Measurements from ENCODE around the gene CBX4.
A peak's percentile ranks its signal among the peaks of the same experiment; 100 is the strongest.

The CBX4 gene

GRCh38 chr17:79848370-79848766 lies 9.1 kb upstream of the CBX4 start:
- no peak for TF ChIP-seq CTCF (IDR thresholded peaks at IDR 0.05; ENCODE audit: insufficient read depth, low read length, missing control alignments)
- ChIA-PET POLR2A (no interaction called here), CTCF (interaction anchor here (1.3 to 5.8 kb wide), 2 partner anchors 8 to 160 kb away, joined by 3 to 39 read pairs; partner anchors contain the start of gene CBX4)
- no peak overlapping the region for H3K4me3 ChIP-seq (ENCODE audit: low read depth, low read length)
- no peak for DNase-seq (ENCODE audit: low read depth, low spot score)

- POLR2A ChIA-PET = no interaction called here
- CTCF ChIA-PET = interaction anchor here (5.8 kb wide), 1 partner anchor 8 kb away, joined by 39 read pairs; the partner anchor contains the start of gene CBX4
- DNase-seq (ENCODE audit: low read depth, low spot score) = no peak
- no peak for TF ChIP-seq CTCF (IDR thresholded peaks at IDR 0.05; ENCODE audit: insufficient read depth, low read length, missing control alignments)
- H3K4me3 ChIP-seq (ENCODE audit: low read depth, low read length) = no peak overlapping the region
Observed at GRCh38 chr17:79847698-79848369, 8.6 kb upstream of the CBX4 start.

- ChIA-PET POLR2A (interaction anchor here (0.6 kb wide), 1 partner anchor 213 kb away, joined by 3 read pairs; no protein-coding TSS in a partner anchor), CTCF (interaction anchor here (0.7 to 3.5 kb wide), 4 partner anchors 9 to 163 kb away, joined by 3 to 17 read pairs (median 13); no protein-coding TSS in a partner anchor)
- DNase-seq (ENCODE audit: low read depth, low spot score) = no peak
- H3K4me3 ChIP-seq (ENCODE audit: low read depth, low read length) = no peak overlapping the region
- no peak for TF ChIP-seq CTCF (IDR thresholded peaks at IDR 0.05; ENCODE audit: insufficient read depth, low read length, missing control alignments)
Observed at GRCh38 chr17:79845601-79845949, 6.3 kb upstream of the CBX4 start.

- ChIA-PET POLR2A (no interaction called here), CTCF (interaction anchor here (0.6 to 3.5 kb wide), 11 partner anchors 8 to 163 kb away, joined by 3 to 17 read pairs (median 4); no protein-coding TSS in a partner anchor)
- no peak overlapping the region for H3K4me3 ChIP-seq (ENCODE audit: low read depth, low read length)
- peak; percentile 83 for TF ChIP-seq CTCF (IDR thresholded peaks at IDR 0.05; ENCODE audit: insufficient read depth, low read length, missing control alignments)
- no peak for DNase-seq (ENCODE audit: low read depth, low spot score)
Observed at GRCh38 chr17:79844869-79845600, 5.8 kb upstream of the CBX4 start.

GRCh38 chr17:79843816-79844800 lies 4.9 kb upstream of the CBX4 start:
- H3K4me3 ChIP-seq (ENCODE audit: low read depth, low read length) = peak overlapping the region; percentile 50
- DNase-seq (ENCODE audit: low read depth, low spot score) = no peak
- ChIA-PET CTCF (interaction anchor here (0.6 to 3.5 kb wide), 14 partner anchors 8 to 149 kb away, joined by 3 to 17 read pairs (median 4); partner anchors contain the start of gene CBX8), POLR2A (no interaction called here)
- no peak for TF ChIP-seq CTCF (IDR thresholded peaks at IDR 0.05; ENCODE audit: insufficient read depth, low read length, missing control alignments)

All from AG04449 (cell line).